ENCODE measurements around the gene RAB34.

The RAB34 gene

GRCh38 chr17:28717578-28718332 lies at the start of gene RAB34:
Gene RAB34 (minus strand): TSS chr17:28717868. CDS start chr17:28717266, 602 bp downstream.
- DNase-seq (ENCODE audit: low read depth in 2 of 2), result no peak

- no peak for DNase-seq (ENCODE audit: low read depth in 2 of 2)
These were observed 47.4 kb upstream of the RAB34 start for GRCh38 chr17:28765038-28765437.

GRCh38 chr17:28763804-28764266 lies 46.2 kb upstream of the RAB34 start:
- peak; percentile 54 to 60 for DNase-seq (ENCODE audit: low read depth in 2 of 2)

- DNase-seq (ENCODE audit: low read depth in 2 of 2), result no peak
These were observed 45.6 kb upstream of the RAB34 start for GRCh38 chr17:28763137-28763799.

GRCh38 chr17:28760601-28761562 lies 43.2 kb upstream of the RAB34 start:
- DNase-seq (ENCODE audit: low read depth in 2 of 2), result no peak

GRCh38 chr17:28759256-28759865 lies 41.7 kb upstream of the RAB34 start:
- DNase-seq (ENCODE audit: low read depth in 2 of 2), result no peak

- no peak for DNase-seq (ENCODE audit: low read depth in 2 of 2)
These were observed 40.9 kb upstream of the RAB34 start for GRCh38 chr17:28758411-28759121.

- DNase-seq (ENCODE audit: low read depth in 2 of 2), result no peak
These were observed 38.6 kb upstream of the RAB34 start for GRCh38 chr17:28756049-28756804.

GRCh38 chr17:28755486-28755885 lies 37.8 kb upstream of the RAB34 start:
- no peak for DNase-seq (ENCODE audit: low read depth in 2 of 2)

- DNase-seq (ENCODE audit: low read depth in 2 of 2), result no peak
These were observed 34.1 kb upstream of the RAB34 start for GRCh38 chr17:28751600-28752366.

GRCh38 chr17:28750178-28751047 lies 32.7 kb upstream of the RAB34 start:
- peak; percentile 73 to 76 for DNase-seq (ENCODE audit: low read depth in 2 of 2)

GRCh38 chr17:28749516-28750177 lies 32.0 kb upstream of the RAB34 start:
- DNase-seq (ENCODE audit: low read depth in 2 of 2), result no peak

GRCh38 chr17:28748852-28749515 lies 31.3 kb upstream of the RAB34 start:
- DNase-seq (ENCODE audit: low read depth in 2 of 2), result no peak

GRCh38 chr17:28747801-28748750 lies 30.4 kb upstream of the RAB34 start:
- no peak for DNase-seq (ENCODE audit: low read depth in 2 of 2)

GRCh38 chr17:28747051-28747691 lies 29.5 kb upstream of the RAB34 start:
- DNase-seq (ENCODE audit: low read depth in 2 of 2), result no peak

GRCh38 chr17:28746611-28747050 lies 29.0 kb upstream of the RAB34 start:
- no peak for DNase-seq (ENCODE audit: low read depth in 2 of 2)

Data from stimulated activated CD8-positive, alpha-beta memory T cell treated with anti-CD3 and anti-CD28 coated beads, Interleukin-2, amount 100 ng/mL, for 1 hour (primary cell).